ENCODE data around the gene ST6GALNAC2. TPM values are rescaled to one million over a fixed set of nuclear protein-coding genes. Genes with fewer than 3 reads are reported as not detected.
A peak's percentile ranks its signal among the peaks of the same experiment; 100 is the strongest.
"Not testable (repeated sequence)": the region's sequence is repeated elsewhere in the genome, so short reads cannot be mapped to it uniquely, and the experiment has no call there.

ST6GALNAC2 gene
- total RNA-seq, 6 experiments from 2014 or later: 0.81 to 5.0 (median 2.3) TPM

DNA sequence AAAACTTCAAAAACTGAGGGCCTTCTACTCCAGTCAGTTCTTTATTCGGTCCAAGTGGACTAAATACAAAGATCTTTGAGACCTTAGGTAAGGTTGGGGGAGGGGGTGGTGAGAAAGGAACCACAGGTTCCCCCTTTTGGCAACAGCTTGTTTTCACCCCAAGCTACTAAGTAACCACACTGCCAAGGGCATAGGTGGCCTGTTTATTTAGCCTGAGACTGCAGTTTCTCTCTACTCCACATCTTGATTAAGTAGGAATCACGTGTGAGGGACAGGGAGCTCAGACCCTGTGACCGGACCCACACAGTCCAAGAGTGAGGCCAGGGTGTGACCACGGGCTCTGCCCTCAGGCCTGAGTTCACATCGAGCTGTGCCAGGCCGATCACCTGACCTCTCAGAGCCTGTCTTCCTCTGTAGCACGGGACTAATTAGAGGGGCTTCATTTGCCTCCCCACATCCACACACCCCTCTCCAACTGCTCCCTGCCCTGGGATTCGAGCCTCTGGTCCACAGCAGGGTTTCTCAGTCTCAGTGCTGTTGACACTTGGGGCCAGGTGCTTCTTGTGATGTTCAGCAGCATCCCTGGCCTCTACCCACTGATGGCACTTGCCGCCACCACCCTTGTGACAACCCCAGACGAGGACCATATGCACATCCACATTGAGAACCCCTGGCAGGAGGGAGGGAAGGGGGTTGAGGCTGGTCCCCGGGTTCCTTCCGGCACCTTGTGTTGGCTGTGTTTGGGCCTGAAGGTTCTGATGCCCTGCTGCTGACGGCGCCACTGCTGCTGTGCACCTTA, 17.8 kb downstream of the ST6GALNAC2 start:
- DNase-seq: peak; percentile 58 to 87 (median 83)
- intact Hi-C loops (cut with DNase I): no loop called here
- peaks cover 0 to 15% (median 6%) of the 10 kb centered on the region in 4 donors for H3K4me1 ChIP-seq

DNA sequence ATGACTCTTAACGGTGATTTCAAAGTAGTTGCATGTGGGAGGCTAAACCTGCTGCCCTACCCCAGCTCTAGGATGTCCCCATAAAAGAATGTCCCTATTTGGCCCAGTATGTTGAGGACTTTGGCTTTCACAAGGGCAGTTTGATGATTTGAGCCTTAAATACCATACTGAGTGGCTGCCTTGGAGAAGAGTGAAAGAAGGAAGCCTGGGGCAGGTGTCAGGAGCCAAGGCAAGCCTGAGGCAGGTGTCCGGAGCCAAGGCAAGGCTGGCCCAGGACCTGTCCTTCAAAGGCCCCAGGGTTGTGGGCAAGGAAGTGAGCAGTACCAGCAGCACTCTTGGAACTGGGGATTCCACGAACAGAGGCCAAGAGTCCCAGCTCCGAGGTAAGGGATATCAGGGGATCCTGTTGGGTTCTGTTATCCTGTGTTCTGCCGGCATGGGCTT, 18.6 kb downstream of the ST6GALNAC2 start:
- peak overlapping the region in 1 of 3 donors; percentile 20 for H3K27ac ChIP-seq

More for the DNA sequence above, 17.8 kb downstream of the ST6GALNAC2 start:
- ATAC-seq: peak; percentile 64 to 87 (median 74)
- WGBS (ENCODE audit: insufficient coverage, low coverage, low lambda C conversion rate, missing lambda C conversion rate): 38% methylated on average over 8 of the region's 14 CpGs
- no peak for TF ChIP-seq POLR2A (IDR thresholded peaks at IDR 0.05)
- TF ChIP-seq, protein P1, sequence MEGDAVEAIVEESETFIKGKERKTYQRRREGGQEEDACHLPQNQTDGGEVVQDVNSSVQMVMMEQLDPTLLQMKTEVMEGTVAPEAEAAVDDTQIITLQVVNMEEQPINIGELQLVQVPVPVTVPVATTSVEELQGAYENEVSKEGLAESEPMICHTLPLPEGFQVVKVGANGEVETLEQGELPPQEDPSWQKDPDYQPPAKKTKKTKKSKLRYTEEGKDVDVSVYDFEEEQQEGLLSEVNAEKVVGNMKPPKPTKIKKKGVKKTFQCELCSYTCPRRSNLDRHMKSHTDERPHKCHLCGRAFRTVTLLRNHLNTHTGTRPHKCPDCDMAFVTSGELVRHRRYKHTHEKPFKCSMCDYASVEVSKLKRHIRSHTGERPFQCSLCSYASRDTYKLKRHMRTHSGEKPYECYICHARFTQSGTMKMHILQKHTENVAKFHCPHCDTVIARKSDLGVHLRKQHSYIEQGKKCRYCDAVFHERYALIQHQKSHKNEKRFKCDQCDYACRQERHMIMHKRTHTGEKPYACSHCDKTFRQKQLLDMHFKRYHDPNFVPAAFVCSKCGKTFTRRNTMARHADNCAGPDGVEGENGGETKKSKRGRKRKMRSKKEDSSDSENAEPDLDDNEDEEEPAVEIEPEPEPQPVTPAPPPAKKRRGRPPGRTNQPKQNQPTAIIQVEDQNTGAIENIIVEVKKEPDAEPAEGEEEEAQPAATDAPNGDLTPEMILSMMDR (IDR thresholded peaks at IDR 0.05): no peak
- peaks cover 0 to 29% (median 7%) of the 10 kb centered on the region in 4 donors for H3K36me3 ChIP-seq
- H3K27me3 ChIP-seq: no peaks in the 10 kb centered on the region
- no peaks in the 10 kb centered on the region for H3K9me3 ChIP-seq
- no peak overlapping the region for H3K4me3 ChIP-seq
- H3K27ac ChIP-seq: peak overlapping the region in 1 of 3 donors; percentile 20

DNA sequence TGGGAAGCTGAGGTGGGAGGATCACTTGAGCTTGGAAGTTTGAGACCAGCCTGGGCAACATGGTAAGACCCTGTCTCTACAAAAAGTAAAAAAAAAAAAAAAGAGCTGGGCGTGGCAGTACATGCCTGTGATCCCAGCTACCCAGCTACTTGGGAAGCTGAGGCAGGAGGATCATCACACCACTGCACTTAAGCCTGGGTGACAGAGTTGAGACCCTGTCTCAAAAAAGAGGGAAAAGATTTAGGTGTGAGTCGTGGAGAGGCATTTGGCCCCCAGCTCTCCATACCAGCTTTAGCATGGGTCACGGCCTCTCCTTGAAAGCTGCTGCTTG, 19.1 kb downstream of the ST6GALNAC2 start:
- Histone ChIP-seq H3K36me3 (peaks cover 0 to 38% (median 12%) of the 10 kb centered on the region in 4 donors), H3K27ac (no peak overlapping the region), H3K4me1 (peaks cover 0 to 15% (median 6%) of the 10 kb centered on the region in 4 donors), H3K27me3 (no peaks in the 10 kb centered on the region), H3K9me3 (no peaks in the 10 kb centered on the region), H3K4me3 (no peak overlapping the region)
- WGBS (ENCODE audit: insufficient coverage, low coverage, low lambda C conversion rate, missing lambda C conversion rate): 69% methylated on average over 2 of the region's 3 CpGs
- ATAC-seq (no peak), DNase-seq (no peak)
- intact Hi-C loops (cut with DNase I): no loop called here
- TF ChIP-seq, protein P1 (IDR thresholded peaks at IDR 0.05): no peak

More for the DNA sequence above, 18.6 kb downstream of the ST6GALNAC2 start:
- intact Hi-C loops (cut with DNase I): no loop called here
- no peaks in the 10 kb centered on the region for H3K9me3 ChIP-seq
- ATAC-seq (no peak), DNase-seq (no peak)
- no peak overlapping the region for H3K4me3 ChIP-seq
- H3K4me1 ChIP-seq: peaks cover 0 to 15% (median 6%) of the 10 kb centered on the region in 4 donors
- WGBS (ENCODE audit: insufficient coverage, low coverage, low lambda C conversion rate, missing lambda C conversion rate): 80% methylated on average over 3 of the region's 5 CpGs
- H3K27me3 ChIP-seq: no peaks in the 10 kb centered on the region
- peaks cover 0 to 34% (median 8%) of the 10 kb centered on the region in 4 donors for H3K36me3 ChIP-seq
- TF ChIP-seq POLR2A (IDR thresholded peaks at IDR 0.05): no peak
- TF ChIP-seq, protein P1 (IDR thresholded peaks at IDR 0.05): no peak

DNA sequence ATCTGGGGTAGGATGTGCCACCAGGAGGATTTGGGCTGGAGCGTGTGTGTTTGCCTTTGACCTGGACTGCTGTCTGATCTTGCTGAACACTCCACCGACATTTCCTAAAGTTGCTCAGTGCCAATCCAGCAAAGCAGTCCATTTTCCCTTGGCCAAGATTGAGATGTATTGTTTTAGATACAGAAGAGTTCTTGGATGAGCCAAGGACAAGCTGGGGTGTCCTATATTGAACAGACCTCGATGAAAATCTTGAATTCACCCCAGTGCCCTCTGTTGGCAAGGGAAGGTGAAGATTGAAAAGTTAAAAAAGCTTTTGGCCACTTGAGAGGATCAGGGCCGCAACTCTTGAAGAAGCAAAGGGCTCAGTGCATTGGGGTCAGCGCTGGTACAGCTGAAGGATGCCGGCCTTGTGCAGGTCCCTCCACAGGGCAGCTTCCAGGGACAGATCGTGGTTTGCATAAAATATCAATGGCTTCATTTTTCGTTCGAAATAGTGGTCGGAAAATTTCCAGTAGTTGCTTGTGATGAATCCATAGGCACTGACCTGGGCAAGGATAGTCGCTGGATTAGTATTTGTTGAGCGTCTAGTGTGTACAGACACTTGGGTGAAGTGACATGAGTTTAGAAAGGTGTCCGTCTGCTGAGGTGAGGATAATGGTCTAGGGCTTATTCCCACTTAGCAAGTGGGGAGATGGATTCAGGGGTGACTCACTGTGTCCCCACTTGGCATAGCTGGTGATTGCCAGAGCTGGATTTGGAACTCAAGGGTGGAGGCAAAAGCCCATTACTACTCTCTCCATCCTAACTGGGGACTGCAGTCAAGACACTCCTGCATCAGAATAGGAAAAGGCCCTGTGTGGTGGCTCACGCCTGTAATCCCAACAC, 19.7 kb downstream of the ST6GALNAC2 start:
- ATAC-seq: no peak
- TF ChIP-seq, protein P1 (IDR thresholded peaks at IDR 0.05): no peak
- TF ChIP-seq POLR2A (IDR thresholded peaks at IDR 0.05): no peak
- H3K27me3 ChIP-seq: no peaks in the 10 kb centered on the region
- WGBS (ENCODE audit: insufficient coverage, low coverage, low lambda C conversion rate, missing lambda C conversion rate): 93% methylated on average over 12 of the region's 14 CpGs
- peaks cover 0 to 17% (median 6%) of the 10 kb centered on the region in 4 donors for H3K4me1 ChIP-seq
- DNase-seq: no peak
- H3K27ac ChIP-seq: no peak overlapping the region
- peaks cover 0 to 44% (median 15%) of the 10 kb centered on the region in 4 donors for H3K36me3 ChIP-seq
- H3K4me3 ChIP-seq: no peak overlapping the region
- intact Hi-C loops (cut with DNase I): no loop called here
- no peaks in the 10 kb centered on the region for H3K9me3 ChIP-seq

DNA sequence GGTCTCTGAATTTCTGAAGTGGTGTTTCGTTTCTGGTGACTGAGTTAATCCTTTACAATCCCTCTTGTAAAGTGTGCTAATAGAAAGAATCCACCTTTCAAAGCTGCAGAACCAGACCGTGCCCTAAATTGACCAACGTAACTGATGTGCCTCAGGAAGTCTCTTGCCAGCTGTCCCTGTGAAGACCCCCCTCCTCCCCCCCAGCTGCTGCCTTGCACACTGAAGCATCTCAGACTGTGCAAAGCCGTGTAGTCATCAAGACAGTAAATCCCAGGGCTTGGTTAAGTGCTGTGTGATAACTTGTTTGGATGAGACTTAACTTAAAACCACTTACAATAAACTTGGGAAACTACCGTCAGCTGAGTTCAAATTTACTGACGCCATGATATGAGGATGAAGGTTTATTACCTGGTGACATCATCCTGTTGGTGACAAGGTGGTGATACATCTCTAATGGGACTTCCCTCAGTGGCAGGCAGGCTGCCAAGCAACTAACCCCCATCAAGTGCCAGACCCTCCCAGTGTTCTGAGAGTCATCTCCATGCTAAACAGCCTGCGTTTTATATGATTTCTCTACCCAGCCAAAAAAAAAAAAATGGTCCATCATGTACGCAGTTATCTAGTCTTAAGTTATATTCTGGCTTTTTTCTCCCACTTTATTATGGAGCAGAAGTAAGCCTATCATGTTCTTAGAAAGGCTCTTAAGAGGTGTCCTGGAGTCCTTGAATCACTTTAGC, 20.5 kb downstream of the ST6GALNAC2 start:
- H3K27me3 ChIP-seq; intact Hi-C loops (cut with DNase I); H3K27ac ChIP-seq; H3K9me3 ChIP-seq; H3K4me3 ChIP-seq; DNase-seq; ATAC-seq: not testable (repeated sequence)
- peaks cover 0 to 47% (median 16%) of the 10 kb centered on the region in 4 donors for H3K36me3 ChIP-seq
- WGBS (ENCODE audit: insufficient coverage, low coverage, low lambda C conversion rate, missing lambda C conversion rate): 77% methylated on average over 6 of the region's 8 CpGs
- peaks cover 0 to 23% (median 6%) of the 10 kb centered on the region in 4 donors for H3K4me1 ChIP-seq

- H3K4me3 ChIP-seq; H3K9me3 ChIP-seq; H3K27ac ChIP-seq; DNase-seq; H3K27me3 ChIP-seq; intact Hi-C loops (cut with DNase I); ATAC-seq: not testable (repeated sequence)
- H3K4me1 ChIP-seq: peaks cover 0 to 41% (median 8%) of the 10 kb centered on the region in 4 donors
- WGBS (ENCODE audit: insufficient coverage, low coverage, low lambda C conversion rate, missing lambda C conversion rate): 48% methylated on average over 2 of the region's 2 CpGs
- peaks cover 0 to 47% (median 16%) of the 10 kb centered on the region in 4 donors for H3K36me3 ChIP-seq
Observed at GRCh38 chr17:76563359-76563758, 22.3 kb downstream of the ST6GALNAC2 start.
